ENCODE data around the gene GABRG3. TPM values are rescaled to one million over a fixed set of nuclear protein-coding genes. Genes with fewer than 3 reads are reported as not detected.
A peak's percentile ranks its signal among the peaks of the same experiment; 100 is the strongest.

The GABRG3 gene
- total and polyA plus RNA-seq, 2 donors from 2014 or later: not detected

GRCh38 chr15:27573805-27574485, 603.0 kb downstream of the GABRG3 start:
- TF ChIP-seq CTCF (IDR thresholded peaks at IDR 0.05; ENCODE audit: borderline replicate concordance, extremely low read depth, insufficient read depth): no peak
- H3K9me3 ChIP-seq (ENCODE audit: control insufficient read depth in 2 of 3, insufficient read depth in 1 of 3, low read length in 3 of 3): peaks cover 0 to 8% (median 0%) of the 10 kb centered on the region in 3 donors
- intact Hi-C loops (cut with DNase I): no loop called here
- DNase-seq (peak in 4 of 5 donors; percentile 26 to 51 (median 48)), FAIRE-seq (no peak)
- H3K27ac ChIP-seq (ENCODE audit: low read depth in 2 of 2, low read length in 2 of 2): no peak overlapping the region
- H3K27me3 ChIP-seq (ENCODE audit: control insufficient read depth, insufficient read depth, low read length): no peaks in the 10 kb centered on the region
- no peaks in the 10 kb centered on the region for H3K4me1 ChIP-seq (ENCODE audit: control insufficient read depth in 2 of 3, insufficient read depth in 2 of 3, low read depth in 1 of 3, low read length in 3 of 3)
- H3K36me3 ChIP-seq (ENCODE audit: control insufficient read depth in 2 of 3, insufficient read depth in 3 of 3, low read length in 3 of 3): no peaks in the 10 kb centered on the region
- no peak overlapping the region for H3K9ac ChIP-seq (ENCODE audit: low read length in 3 of 3)
- peak overlapping the region in 1 of 3 donors; percentile 35 for H3K4me3 ChIP-seq (ENCODE audit: low read length in 3 of 3)

- intact Hi-C loops (cut with DNase I): no loop called here
- TF ChIP-seq CTCF (IDR thresholded peaks at IDR 0.05; ENCODE audit: borderline replicate concordance, extremely low read depth, insufficient read depth): no peak
- Histone ChIP-seq H3K27ac (ENCODE audit: low read depth in 2 of 2, low read length in 2 of 2) (no peak overlapping the region), H3K9ac (ENCODE audit: low read length in 3 of 3) (no peak overlapping the region), H3K4me3 (ENCODE audit: low read length in 3 of 3) (no peak overlapping the region), H3K9me3 (ENCODE audit: control insufficient read depth in 2 of 3, insufficient read depth in 1 of 3, low read length in 3 of 3) (peaks cover 0 to 11% (median 0%) of the 10 kb centered on the region in 3 donors), H3K27me3 (ENCODE audit: control insufficient read depth, insufficient read depth, low read length) (no peaks in the 10 kb centered on the region), H3K4me1 (ENCODE audit: control insufficient read depth in 2 of 3, insufficient read depth in 2 of 3, low read depth in 1 of 3, low read length in 3 of 3) (no peaks in the 10 kb centered on the region), H3K36me3 (ENCODE audit: control insufficient read depth in 2 of 3, insufficient read depth in 3 of 3, low read length in 3 of 3) (no peaks in the 10 kb centered on the region)
- DNase-seq: no peak
- FAIRE-seq: no peak
Measured at GRCh38 chr15:27574541-27575054, 603.6 kb downstream of the GABRG3 start.

GRCh38 chr15:27575521-27575920, 604.5 kb downstream of the GABRG3 start:
- no peak for TF ChIP-seq CTCF (IDR thresholded peaks at IDR 0.05; ENCODE audit: borderline replicate concordance, extremely low read depth, insufficient read depth)
- H3K36me3 ChIP-seq (ENCODE audit: control insufficient read depth in 2 of 3, insufficient read depth in 3 of 3, low read length in 3 of 3): no peaks in the 10 kb centered on the region
- H3K4me1 ChIP-seq (ENCODE audit: control insufficient read depth in 2 of 3, insufficient read depth in 2 of 3, low read depth in 1 of 3, low read length in 3 of 3): no peaks in the 10 kb centered on the region
- no peaks in the 10 kb centered on the region for H3K27me3 ChIP-seq (ENCODE audit: control insufficient read depth, insufficient read depth, low read length)
- H3K9me3 ChIP-seq (ENCODE audit: control insufficient read depth in 2 of 3, insufficient read depth in 1 of 3, low read length in 3 of 3): peaks cover 0 to 11% (median 0%) of the 10 kb centered on the region in 3 donors
- DNase-seq (no peak), FAIRE-seq (no peak)
- H3K4me3 ChIP-seq (ENCODE audit: low read length in 3 of 3): no peak overlapping the region
- no peak overlapping the region for H3K27ac ChIP-seq (ENCODE audit: low read depth in 2 of 2, low read length in 2 of 2)
- no peak overlapping the region for H3K9ac ChIP-seq (ENCODE audit: low read length in 3 of 3)
- intact Hi-C loops (cut with DNase I): no loop called here
